Thymus (tissue), 11 donors: ENCODE measurements around the gene PDGFB. TPM values are rescaled to one million over a fixed set of nuclear protein-coding genes. Genes with fewer than 3 reads are reported as not detected.
"Not testable (repeated sequence)": the region's sequence is repeated elsewhere in the genome, so short reads cannot be mapped to it uniquely, and the experiment has no call there.

Experiments used
- DNase-seq, 9 donors: peaks; one replicate each; pipeline ENCODE4 v3.0.0-alpha.2; 2013; ENCODE audit warnings: low spot score in 9 of 9, low read depth in 6 of 9, missing footprints in 1 of 9
- H3K27ac ChIP-seq, 2 donors: one replicate each; pipeline ENCODE4 v1.5.1; 2013; ENCODE audit warnings: control low read depth in 1 of 2, low read depth in 1 of 2, low read length in 1 of 2, mild to moderate bottlenecking in 1 of 2, moderate library complexity in 1 of 2
- H3K27me3 ChIP-seq, 2 donors: one replicate each; pipeline ENCODE4 v1.5.1; 2013; ENCODE audit warnings: low read length in 1 of 2; ENCODE audit not compliant: control insufficient read depth in 2 of 2, insufficient read depth in 1 of 2
- H3K36me3 ChIP-seq, 2 donors: one replicate each; pipeline ENCODE4 v1.5.1; 2013; ENCODE audit warnings: low read length in 1 of 2, mild to moderate bottlenecking in 1 of 2, moderate library complexity in 1 of 2; ENCODE audit not compliant: control insufficient read depth in 2 of 2, insufficient read depth in 2 of 2
- H3K4me1 ChIP-seq, 2 donors: one replicate each; pipeline ENCODE4 v1.5.1; 2013; ENCODE audit warnings: low read length in 2 of 2; ENCODE audit not compliant: control insufficient read depth in 2 of 2, insufficient read depth in 2 of 2
- H3K4me3 ChIP-seq, 2 donors: one replicate each; pipeline ENCODE4 v1.5.1; 2013; ENCODE audit warnings: low read length in 2 of 2, control low read depth in 1 of 2, mild to moderate bottlenecking in 1 of 2
- H3K9me3 ChIP-seq, 2 donors: one replicate each; pipeline ENCODE4 v1.5.1; 2013; ENCODE audit warnings: low read length in 1 of 2, mild to moderate bottlenecking in 1 of 2; ENCODE audit not compliant: control insufficient read depth in 2 of 2, insufficient read depth in 1 of 2
- WGBS: extraction: QIAGEN DNeasy Blood & Tissue Kit; methylation state at CpG from one replicate; pipeline ENCODE4 v1.1.7; 2013; 5-methylcytosine and 5-hydroxymethylcytosine counted together
- polyA plus RNA-seq: library from polyadenylated mRNA; stranded (reverse); fragments of 200-250 nt; gene quantifications from one replicate; pipeline ENCODE4 v1.2.3, GENCODE V29; 2013
- total RNA-seq: library from RNA; stranded (reverse); fragments of 120-200 nt; gene quantifications from one replicate; pipeline ENCODE4 v1.2.4, GENCODE V29; 2013
- donor health status: healthy.

PDGFB gene
- total and polyA plus RNA-seq, 2 donors, result 1.6 to 4.3 TPM

DNA sequence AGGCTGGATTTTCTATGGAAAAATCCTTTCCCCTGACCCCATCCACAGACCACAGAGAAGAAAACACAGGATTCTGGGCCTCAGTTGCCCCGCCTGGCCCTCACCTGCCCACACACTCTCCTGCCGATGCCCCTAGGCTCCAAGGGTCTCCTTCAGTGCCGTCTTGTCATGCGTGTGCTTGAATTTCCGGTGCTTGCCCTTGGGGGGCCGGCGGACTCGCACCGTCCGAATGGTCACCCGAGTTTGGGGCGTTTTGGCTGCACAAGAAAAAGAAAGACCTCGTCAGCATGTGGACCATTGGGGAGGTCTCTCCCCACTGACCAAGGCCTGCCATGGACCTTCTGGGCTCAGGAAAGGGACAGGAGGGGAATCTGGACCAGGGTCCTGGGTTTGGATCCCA, 19.2 kb downstream of the PDGFB start:
- WGBS, result 96% methylated on average over 13 of the region's 13 CpGs
- Histone ChIP-seq H3K4me3 (no peak overlapping the region), H3K4me1 (peaks cover 2 to 12% of the 10 kb centered on the region in 2 donors), H3K9me3 (peaks cover 0 to 10% of the 10 kb centered on the region in 2 donors), H3K27ac (no peak overlapping the region), H3K36me3 (no peaks in the 10 kb centered on the region), H3K27me3 (peaks cover 12 to 75% of the 10 kb centered on the region in 2 donors)
- DNase-seq, result no peak

DNA sequence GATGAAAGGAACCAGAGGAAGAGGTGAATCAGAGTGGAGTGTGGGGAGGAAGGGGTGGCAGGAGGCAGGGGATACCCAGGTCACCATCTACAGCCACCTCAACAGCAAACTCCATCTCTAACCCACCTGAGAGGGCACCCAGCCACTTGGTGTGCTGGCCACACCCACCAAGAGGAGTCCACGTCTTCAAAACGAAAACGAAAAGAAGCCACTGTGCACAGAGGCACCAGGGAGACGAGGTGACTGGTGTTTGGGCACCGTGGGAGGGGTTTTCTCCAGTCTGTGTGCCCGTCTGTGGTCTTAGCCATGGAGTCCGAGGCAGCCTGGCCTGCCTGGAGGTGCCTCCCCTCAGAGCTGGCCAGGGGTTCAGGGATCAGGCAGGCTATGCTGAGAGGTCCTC, 20.2 kb downstream of the PDGFB start:
- whole genome bisulfite sequencing, result 80% methylated on average over 7 of the region's 7 CpGs
- no peak overlapping the region for H3K4me3 ChIP-seq
- H3K27ac ChIP-seq, result no peak overlapping the region
- peaks cover 0 to 8% of the 10 kb centered on the region in 2 donors for H3K9me3 ChIP-seq
- peaks cover 2 to 65% of the 10 kb centered on the region in 2 donors for H3K27me3 ChIP-seq
- no peaks in the 10 kb centered on the region for H3K36me3 ChIP-seq
- peaks cover 0 to 2% of the 10 kb centered on the region in 2 donors for H3K4me1 ChIP-seq
- no peak for DNase-seq

DNA sequence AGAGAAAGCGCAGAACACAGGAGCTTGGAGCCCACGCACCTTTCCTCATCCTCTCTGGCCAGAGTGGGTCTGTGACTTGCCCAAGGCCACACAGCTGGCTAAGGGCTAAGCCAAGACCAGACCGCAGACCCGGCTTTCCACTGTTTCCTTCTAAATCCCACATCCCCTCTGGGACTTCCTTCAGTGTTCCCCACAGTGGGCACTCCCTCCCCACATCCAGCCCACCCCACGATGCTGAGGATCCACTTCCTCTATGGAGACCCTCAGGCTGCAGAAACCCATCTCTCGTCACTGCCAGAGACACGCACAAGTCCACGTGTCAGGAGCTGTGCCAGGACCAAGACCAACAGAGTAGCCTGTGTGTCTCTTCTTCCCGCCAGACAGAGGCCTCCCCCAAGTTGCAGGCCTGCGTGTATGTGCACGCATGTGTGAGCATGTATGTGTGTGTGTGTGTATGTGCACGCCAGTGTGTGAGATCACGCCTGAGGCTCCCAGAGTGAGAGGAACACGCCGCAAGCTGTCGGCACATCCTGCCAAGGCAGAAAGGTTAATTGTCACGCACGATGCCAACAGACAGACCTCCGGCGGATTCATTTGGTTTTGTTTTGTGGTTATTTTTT, 21.6 kb downstream of the PDGFB start:
- H3K9me3 ChIP-seq, result peaks cover 0 to 8% of the 10 kb centered on the region in 2 donors
- 54% methylated on average over 20 of the region's 20 CpGs for WGBS
- no peak overlapping the region for H3K4me3 ChIP-seq
- H3K27ac ChIP-seq, result no peak overlapping the region
- no peak for DNase-seq
- peaks cover 0 to 52% of the 10 kb centered on the region in 2 donors for H3K27me3 ChIP-seq
- H3K4me1 ChIP-seq, result no peaks in the 10 kb centered on the region
- H3K36me3 ChIP-seq, result no peaks in the 10 kb centered on the region

DNA sequence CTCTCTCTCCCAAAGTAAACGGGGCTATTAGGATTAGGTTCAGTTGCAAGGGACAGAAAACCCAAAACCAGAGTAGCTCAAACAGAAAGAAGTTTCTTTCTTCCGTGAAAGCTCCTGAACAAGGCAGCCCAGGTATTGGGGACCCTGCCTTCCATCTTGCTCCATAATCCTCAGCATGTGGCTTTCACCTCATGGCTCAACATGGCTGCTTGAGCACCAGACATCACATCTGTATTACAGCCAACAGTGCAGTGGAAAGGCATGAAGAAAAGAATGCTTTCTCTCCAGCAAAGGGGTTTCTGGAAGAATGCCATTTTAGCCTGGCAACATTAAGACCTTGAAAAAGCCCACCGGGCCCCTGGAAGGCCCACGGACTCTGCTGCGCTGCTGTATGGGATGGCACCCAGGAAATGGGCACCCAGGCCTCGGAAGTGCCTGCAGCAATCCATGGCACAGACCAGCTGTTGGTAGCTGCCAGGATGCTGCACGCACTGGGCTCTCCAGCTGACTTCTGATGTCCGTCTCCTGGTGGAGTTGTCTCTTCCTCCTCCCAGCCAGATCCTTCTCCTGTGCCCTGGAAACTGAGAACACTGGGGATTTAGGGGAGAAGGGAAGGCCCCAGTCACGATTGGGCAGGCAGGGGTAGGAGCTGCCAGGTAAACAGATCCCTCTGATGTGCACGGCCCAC, 22.6 kb downstream of the PDGFB start:
- no peak for DNase-seq
- H3K27ac ChIP-seq, result no peak overlapping the region

DNA sequence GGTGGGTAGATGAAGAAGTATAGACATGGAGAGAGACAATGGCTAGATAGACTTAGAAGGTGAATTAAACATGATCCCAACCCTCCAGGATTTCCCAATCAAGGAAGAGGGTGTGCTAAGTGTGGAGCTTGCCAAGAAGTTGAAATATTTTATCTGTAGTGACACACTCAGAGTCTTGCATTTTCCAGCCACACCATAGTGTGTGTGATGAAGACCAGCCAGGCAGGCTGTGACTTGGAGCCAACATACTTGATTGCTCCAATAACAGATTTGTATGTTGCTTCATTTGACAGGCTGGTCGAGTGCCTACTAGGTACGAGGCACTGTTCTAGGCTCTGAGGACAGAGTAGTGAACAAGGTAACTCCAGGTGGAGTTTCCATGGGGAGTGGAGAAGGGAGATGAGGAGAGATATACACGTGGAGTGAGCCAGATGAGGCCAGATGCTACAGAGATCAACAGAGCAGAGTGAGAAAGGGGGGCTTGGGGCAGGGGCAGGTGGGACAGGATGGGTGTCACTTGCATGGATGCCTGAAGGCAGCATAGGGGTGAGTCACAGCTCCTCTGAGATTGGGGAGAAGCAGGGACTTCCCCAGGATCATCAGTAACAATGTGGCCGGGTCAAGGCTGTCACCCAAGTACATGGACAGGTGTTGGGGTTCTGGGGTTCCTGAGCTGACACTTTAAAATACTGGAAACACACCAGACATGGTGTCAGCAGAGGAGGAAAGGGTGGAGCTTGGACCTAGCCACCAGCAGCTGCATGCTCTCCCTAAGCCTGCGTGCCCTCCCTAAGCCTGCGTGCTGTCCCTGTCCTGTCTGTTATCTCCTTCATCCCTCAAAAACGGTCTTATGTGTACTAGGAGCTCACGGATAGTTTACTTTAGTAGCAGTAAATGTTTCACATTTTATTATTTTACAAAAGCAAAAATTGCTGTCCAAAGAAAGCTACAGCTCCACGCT, 23.6 kb downstream of the PDGFB start:
- 85% methylated on average over 9 of the region's 9 CpGs for WGBS
- H3K27ac ChIP-seq, result no peak overlapping the region

More for the DNA sequence above, 22.6 kb downstream of the PDGFB start:
- 88% methylated on average over 10 of the region's 10 CpGs for WGBS
- peaks cover 0 to 8% of the 10 kb centered on the region in 2 donors for H3K9me3 ChIP-seq
- H3K4me3 ChIP-seq, result no peak overlapping the region
- no peaks in the 10 kb centered on the region for H3K36me3 ChIP-seq
- peaks cover 0 to 43% of the 10 kb centered on the region in 2 donors for H3K27me3 ChIP-seq
- H3K4me1 ChIP-seq, result no peaks in the 10 kb centered on the region

DNA sequence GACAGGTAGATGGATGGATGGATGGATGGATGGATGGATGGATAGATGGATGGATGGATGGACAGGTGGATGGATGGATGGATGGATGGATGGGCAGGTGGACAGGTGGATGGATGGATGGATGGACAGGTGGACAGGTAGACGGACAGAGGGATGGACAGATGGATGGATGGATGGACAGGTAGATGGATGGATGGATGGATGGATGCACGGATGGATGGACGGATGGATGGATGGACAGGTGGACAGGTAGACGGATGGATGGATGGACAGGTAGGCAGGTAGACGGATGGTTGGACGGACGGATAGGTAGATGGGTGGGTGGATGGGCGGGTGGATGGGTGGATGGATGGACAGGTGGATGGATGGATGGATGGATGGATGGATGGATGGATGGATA, 24.3 kb downstream of the PDGFB start:
- no peak for DNase-seq
- H3K4me3 ChIP-seq, result no peak overlapping the region
- H3K36me3 ChIP-seq, result no peaks in the 10 kb centered on the region
- 95% methylated on average over 8 of the region's 8 CpGs for WGBS
- peaks cover 0 to 44% of the 10 kb centered on the region in 2 donors for H3K27me3 ChIP-seq
- H3K27ac ChIP-seq, result no peak overlapping the region
- peaks cover 0 to 8% of the 10 kb centered on the region in 2 donors for H3K9me3 ChIP-seq
- no peaks in the 10 kb centered on the region for H3K4me1 ChIP-seq

More for the DNA sequence above, 23.6 kb downstream of the PDGFB start:
- Histone ChIP-seq H3K36me3 (no peaks in the 10 kb centered on the region), H3K9me3 (peaks cover 0 to 8% of the 10 kb centered on the region in 2 donors), H3K4me3 (no peak overlapping the region), H3K4me1 (no peaks in the 10 kb centered on the region), H3K27me3 (peaks cover 0 to 39% of the 10 kb centered on the region in 2 donors)
- no peak for DNase-seq

DNA sequence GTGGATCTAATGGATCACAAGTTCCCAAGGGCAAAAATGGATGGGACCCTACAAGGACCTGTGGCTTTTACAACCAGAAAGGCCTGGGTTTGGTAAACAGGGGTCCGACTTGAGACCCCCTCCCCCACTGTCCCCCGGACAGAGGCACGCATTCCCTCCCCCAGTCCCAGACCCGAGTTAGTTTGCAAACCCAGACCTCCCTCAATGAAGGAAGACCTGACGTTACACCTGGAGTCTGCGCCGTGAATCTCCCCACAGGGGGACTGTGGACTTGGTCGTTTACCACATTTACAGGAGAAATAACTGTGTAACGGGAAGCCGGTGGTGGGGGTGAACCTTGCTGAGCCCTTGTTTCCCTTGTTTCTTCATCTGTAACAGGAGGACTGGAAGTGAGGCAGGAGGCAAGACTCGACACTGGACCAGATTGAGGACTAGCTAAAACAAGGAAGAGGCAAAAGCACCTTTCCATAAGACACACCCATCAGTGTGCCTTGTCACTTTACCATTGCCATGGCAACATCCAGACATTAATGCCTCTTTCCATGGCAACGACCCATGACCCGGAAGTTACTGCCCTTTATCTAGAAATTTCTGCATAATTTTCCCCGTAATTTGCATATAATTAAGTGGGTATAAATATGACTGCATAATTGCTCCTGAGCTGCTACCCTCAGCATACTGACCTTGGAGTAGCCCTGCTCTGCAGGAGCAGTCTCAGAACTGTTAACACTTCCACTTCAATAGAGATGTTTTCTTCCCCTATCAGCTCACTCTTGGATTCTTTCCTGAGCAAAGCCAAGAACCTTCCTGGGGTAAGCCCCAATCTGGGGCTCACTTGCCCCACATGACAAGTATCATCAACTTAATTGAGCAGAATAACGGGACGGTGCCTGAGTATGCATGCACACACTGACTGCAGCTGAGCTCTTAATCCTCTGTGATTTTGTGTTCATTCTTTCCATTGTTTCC, 25.4 kb downstream of the PDGFB start:
- H3K9me3 ChIP-seq, result peaks cover 0 to 8% of the 10 kb centered on the region in 2 donors
- DNase-seq, result no peak
- no peaks in the 10 kb centered on the region for H3K4me1 ChIP-seq
- 75% methylated on average over 16 of the region's 16 CpGs for WGBS
- H3K36me3 ChIP-seq, result no peaks in the 10 kb centered on the region
- H3K27me3 ChIP-seq, result peaks cover 0 to 38% of the 10 kb centered on the region in 2 donors
- H3K27ac ChIP-seq, result no peak overlapping the region
- no peak overlapping the region for H3K4me3 ChIP-seq

DNA sequence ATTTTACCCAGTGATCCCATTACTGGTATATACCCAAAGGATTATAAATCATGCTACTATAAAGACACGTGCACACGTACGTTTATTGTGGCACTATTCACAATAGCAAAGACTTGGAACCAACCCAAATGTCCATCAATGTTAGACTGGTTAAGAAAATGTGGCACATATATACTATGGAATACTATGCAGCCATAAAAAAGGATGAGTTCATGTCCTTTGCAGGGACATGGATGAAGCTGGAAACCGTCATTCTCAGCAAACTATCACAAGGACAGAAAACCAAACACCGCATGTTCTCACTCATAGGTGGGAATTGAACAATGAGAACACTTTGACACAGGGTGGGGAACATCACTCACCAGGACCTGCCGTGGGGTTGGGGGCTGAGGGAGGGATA, 26.4 kb downstream of the PDGFB start:
- H3K36me3 ChIP-seq, H3K4me3 ChIP-seq, DNase-seq, H3K4me1 ChIP-seq, H3K27ac ChIP-seq, H3K9me3 ChIP-seq: not testable (repeated sequence)
- 91% methylated on average over 6 of the region's 6 CpGs for WGBS
- H3K27me3 ChIP-seq, result peaks cover 0 to 41% of the 10 kb centered on the region in 2 donors
